GM19372 (cell line): ENCODE data around the gene MELTF.

Experiments
- ATAC-seq: cut with Tn5 transposase; IDR thresholded peaks from one replicate; pipeline ENCODE4 v1.9.1; 2021; ENCODE audit warnings: mild to moderate bottlenecking, low read depth, moderate library complexity; ENCODE audit not compliant: unreplicated experiment

The MELTF gene

DNA sequence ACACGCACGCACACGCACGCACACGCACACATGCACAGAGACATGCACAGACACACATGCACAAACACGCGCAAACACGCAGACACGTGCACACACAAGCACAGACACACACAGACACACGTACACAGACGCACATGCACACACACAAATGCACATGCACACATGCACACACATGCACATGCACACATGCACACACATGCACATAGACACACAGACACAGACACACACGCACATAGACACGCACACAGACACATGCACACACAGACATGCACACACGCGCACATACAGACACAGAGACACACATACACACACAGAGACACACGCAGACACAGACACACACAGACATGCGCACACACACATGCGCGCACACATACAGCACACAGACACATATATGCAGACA, 34.6 kb downstream of the MELTF start:
- ATAC-seq = no peak

DNA sequence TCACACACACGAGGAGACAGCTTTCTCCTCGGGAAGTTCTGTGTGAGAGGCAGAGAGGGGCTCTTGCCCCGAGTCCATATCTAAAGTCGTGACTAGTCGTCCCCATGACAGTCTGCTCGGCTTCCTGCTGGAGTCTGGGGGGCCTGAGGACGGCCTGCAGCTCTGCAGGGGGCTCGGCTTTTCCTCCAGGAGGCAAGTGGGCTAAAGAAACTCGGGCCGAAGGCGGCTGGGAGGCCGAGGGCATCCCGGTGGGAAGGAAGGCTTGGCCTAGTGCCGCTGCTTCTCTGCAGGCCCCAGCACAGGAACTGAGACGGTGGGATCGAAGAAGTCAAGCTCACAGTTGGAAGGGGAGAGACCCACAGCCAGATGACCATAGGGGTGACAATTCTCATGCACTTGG, 35.6 kb downstream of the MELTF start:
- ATAC-seq = no peak

DNA sequence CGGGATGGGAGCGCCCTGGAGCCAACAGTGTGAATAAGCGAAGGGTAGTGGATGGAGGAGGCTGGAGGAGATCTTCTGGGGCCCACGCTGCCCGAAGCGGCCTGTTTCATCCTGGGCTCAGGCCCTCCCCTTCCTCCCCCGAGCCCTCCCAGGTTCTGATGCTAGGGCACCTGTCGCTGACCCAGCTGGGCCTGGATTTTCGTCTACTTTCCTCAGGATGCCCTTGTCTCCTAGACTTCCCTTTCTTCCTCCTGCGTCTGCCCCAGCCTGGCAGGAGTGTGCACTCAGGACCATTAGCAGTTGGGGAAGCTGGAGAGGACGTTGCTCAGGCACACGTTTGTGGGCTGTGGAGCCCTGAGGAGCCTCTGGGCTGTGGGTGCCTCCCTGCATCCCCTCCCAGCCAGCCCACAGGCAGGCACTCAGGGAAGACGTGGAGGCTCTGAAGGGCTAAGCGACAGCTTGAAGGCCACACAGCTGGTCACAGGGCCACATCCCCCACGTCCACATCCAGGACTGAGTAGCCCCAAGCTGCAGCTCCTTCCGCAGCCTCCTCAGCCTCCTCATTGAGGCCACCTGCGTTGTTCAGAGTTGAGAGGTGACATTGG, 37.1 kb downstream of the MELTF start:
- ATAC-seq = no peak

DNA sequence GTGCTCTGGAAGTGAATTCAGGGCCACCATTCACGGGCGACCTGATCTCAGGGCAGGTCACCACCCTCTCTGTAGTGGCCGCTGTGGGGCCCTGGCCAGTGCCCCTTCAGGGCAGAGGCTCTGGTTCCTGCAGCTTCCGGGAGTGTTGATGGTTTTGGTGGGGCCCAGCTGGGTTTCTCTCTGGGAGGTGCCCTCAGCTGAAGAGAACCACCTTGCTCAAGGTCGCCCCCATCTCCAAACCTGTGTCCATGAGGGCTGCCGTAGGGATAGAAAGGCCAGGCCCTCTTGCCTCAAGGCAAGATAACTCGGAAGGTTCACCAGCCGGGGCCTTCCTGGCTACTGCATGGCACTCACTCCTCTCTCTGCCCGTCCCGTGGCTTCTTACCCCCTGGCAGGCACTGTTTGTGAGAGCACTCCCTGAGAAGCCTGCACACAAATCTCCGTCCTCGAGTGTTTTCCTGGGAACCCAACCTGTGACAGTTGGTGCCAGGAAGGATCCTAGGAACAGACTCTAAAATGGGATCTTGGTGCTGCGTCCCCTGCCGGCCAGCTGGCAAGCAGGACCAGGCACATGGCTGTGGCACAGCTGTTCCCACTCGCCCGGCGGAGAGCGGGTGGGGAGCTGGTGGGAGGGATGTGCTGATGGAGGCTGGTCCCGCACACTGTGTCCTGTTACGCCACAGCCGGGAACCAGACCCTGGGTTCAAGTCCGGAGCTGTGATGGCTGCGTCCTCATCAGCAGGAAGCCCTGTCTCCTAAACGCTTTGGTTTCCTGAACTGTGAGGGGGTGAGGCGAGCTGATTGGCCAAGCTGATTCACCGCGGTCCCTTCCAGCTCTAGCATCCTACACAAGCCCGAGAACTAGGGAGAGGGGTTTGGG, 37.8 kb downstream of the MELTF start:
- no peak for ATAC-seq

DNA sequence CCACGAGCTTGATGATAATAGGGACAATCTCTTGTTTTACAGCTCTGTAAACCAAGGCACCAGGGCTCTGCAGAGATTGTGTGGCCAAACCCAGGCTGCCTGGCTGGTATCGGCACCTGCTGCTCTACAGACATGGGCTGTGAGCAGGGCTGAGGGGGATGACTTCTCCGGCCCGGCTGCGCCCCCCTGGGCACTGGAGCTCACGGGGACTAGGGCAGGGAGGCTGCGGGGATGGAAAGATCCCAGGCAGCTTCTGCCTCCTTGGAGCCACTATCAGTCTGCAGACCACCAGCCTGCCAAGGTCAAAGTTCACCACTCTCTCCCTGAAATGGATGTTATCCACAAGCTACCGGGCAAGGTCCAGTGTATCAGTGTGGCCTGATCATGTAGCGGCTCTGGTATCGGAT, 39.0 kb downstream of the MELTF start:
- no peak for ATAC-seq

DNA sequence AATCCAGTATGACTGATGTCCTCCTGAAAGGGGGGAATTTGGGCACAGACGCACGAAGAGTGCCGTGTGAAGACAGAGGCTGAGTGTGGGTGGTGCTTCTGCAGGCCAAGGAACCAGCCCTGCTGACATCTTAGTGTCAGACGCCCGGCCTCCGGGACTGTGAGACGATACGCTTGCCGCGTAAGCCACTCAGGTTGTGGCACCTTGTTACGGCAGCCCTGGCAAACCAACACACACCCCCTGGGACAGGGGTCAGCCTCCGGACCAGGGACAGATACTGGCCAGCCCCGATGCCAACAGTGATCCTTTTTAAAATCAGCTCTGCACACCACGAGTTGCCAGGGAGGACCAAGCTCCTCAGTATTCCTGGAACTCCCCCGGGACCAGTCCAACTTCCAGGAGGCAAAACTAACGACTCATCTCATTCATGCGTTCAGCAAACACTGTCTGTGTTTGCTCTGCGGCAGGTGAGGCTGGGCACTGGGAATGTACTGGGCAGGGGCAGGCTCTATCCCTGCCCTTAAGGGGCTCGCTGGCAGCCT, 39.8 kb downstream of the MELTF start:
- no peak for ATAC-seq

DNA sequence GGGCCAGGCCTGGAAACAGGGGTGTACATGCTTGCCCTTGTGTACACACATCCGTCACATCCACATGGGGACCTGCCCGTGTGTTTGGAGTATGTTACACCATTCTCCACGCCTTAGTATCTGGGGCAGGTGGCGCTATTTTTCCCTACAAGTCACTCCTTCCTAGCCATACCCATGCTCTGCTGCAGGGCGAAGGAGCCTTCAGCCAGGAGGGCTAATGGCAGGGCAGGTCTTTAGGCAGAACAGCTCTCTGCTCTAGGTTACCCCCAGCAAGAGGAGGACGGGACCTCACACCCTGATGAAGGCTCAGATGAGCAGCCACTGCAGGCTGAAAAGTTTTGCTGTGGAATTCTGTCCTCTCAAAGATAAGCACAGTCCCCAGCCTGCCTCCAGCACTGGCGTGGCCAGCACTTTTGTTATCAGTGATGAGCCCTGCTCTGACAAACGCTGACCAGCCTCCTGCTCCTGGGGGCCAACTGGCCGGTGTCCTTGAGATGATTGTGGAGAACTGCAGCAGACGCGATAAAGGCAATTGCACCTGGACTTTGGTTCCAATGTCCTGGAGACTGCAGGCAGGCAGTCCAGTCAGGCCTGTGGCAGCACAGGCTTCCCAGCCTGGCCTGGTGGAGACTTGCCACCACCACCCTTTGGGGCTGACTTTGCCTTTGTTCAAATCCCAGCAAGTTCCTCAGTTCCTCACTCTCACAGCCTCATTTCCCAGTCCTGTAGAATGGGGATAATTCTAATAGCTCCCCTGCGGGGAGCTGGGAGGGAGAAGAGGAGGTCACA, 41.2 kb downstream of the MELTF start:
- ATAC-seq = no peak

DNA sequence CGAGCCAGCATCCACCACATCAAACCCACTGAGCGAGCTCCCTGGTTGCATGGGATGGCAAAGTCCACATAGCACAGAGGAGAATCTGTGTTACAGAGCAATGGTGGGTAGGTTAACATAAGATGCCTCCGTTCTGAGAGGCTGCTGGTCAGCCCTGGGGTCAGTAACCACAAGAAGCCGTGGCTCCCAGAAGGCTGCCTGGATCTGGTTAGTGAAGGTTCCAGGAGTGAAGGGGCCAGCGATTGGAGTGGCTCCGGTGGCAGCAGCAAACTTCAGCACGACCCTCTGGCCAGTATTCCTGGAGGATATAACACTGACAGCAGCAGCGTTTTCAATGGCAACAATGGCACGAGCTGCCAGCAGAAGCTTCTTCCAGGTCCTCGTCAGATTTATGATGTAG, 42.6 kb downstream of the MELTF start:
- no peak for ATAC-seq

DNA sequence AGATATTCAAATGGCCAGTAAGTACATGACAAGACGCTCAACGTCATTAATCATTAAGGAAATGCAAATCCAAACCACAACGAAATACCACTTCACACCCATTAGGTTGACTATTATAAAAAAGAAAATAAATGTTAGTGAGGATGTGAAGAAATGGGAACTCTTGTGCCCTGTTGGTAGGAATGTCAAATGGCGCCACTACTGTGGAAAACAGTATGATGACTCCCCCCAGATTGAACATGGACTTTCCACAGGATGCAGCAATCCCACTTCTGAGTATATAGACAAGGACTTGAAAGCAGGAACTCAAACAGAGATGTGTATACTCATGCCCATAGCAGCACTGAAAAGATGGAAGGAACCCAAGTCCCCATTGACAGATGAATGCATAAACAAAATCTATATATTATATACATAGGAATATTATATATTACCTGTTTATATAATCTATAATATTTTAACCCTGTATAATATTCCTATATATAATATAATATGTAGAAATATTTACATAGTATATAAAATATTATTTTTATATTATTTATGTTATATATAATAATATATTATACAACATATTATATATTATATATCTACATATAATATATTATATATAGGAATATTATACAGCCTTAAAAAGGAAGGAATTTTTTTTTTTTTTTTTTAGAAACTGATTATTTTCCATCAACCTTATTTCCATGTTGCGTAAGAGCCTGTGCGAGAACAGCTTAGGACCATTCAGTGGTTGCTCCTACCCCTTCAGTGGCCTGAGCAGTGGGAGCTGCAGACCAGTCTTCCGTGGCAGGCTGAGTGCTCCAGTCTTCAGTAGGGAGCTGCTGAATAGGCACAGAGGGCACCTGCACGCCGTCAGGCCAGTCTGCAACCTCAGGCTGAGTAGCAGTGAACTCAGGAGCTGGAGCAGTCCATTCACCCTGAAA, 43.4 kb downstream of the MELTF start:
- no peak for ATAC-seq

DNA sequence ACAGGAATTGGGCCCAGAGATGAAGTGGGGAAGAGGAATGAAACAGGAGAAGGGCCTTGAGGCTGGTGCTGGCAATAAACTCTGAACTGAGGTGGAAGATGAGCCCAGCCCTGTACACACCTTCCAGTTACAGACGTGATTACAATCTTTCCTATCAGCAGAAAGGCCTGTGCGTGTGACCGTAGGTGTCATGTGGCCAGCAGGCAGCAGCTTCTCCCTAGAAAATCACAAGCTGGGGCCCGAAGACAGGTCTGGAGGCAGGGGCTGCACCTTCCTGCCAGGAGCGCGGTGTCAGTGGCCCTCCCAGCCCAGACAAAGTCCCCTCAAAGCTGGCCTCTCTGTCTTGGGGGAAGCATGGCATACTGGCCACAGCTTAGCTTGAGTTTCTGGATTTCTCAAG, 44.3 kb downstream of the MELTF start:
- no peak for ATAC-seq

DNA sequence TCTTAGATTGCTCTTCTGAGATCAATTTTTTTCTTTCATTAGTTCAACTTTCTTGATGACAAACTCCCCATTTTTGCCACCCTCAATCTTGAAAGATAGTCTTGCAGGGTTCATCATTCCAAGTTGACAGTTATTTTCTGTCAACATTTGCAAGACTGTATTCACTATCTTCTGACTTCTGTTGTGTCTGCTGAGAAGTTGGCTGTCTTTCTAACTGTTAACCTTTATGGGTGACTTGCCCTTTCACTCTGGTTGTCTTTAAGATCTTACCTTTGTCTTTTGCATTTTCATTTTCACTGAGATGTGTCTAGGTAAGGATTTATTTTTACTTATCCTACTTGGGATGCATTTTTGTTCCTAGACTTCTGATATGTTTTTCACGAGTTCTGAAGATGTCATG, 46.4 kb downstream of the MELTF start:
- ATAC-seq = no peak

DNA sequence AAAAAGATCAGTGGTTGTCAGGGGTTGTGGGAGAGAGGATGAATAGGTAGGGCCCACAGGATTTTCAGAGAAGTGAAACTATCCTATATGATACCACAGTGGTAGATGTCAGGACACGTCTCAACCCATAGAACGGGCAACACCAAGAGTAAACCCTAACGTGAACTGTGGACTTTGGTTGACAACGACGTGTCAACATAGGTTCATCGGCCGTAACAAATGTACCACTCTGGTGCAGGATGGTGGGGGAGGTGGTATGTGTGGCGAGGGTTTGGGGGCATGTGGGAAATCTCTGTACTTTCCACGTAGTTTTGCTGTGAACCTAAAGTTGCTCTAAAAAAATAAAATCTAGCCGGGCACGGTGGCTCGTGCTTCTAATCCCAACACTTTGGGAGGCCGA, 48.0 kb downstream of the MELTF start:
- ATAC-seq = no peak

DNA sequence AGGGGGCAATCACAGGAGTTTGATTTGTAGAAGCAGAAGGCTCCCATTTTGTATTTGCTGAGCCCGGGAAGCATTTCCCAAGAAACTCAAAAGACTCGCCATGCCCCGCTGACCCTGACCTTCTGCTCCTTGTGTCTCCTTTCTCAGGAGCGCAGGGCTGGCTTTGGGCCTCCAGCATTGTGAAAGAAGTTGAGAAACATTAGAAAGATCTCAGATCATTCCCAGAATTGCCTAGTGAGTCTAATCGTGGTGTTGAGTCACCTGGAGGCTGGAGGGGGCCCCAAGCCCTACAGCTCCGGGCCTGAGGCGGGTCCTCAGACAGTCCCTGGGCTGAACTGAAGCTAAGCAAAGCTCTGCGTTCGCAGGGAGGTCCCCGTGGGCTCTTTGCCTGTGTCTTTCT, 50.1 kb downstream of the MELTF start:
- ATAC-seq = no peak

DNA sequence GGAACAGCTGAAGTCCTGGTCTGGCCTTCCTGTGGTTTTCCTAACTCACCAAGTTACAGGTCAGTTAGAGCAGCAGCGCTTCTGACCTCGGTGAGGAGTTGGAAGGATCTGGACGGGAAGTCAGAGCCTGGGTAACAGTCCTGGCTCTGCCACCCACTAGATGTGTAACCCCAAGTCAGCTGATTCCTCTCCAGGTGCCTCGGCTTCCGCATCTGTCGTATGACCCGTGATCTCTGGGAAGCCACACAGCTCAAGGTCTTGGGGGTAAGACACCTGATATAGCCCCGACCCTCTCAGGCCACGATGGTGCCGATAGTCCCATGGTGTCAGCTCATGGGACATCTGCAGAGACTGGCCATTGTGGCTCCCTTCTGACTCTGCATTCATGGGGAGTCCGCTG, 52.7 kb downstream of the MELTF start:
- no peak for ATAC-seq

DNA sequence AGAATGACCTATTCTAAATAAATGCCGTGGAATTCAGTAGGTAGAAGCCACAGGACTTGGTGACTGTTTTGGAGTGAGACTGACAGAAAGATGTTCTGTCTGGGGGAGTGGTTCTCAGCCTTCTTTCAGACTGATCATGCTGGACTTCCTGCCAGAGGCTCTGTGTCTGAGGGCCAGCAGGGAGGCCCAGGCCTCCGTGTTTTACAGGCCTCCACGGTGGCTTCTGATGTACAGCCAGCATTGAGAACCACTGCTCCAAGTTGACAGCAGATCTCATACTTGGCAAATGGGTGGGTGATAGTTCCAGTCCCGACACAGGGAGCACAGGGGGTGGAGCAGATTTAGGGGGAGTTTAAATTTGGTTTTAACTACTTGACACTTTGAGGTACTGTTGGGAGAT, 54.3 kb downstream of the MELTF start:
- ATAC-seq = no peak

DNA sequence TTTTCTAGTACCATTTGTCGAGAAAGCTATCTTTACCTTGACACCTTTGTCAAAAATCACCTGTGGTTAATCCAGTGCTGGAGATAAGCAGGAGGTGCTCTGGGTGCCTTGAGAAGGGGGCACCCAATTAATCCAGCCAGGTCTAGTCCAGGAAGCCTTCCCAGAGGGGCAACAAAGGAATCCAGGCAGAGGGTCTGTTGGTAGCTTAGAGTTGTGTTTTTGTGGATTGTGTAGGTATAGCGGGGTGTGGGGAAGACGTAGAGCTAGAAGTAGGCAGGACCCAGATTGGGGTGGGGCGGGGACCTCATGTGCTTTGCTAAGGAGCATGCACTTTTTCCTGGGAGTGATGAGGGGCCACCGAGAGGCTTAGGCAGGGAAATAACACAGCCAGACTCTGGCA, 55.0 kb downstream of the MELTF start:
- ATAC-seq = no peak

DNA sequence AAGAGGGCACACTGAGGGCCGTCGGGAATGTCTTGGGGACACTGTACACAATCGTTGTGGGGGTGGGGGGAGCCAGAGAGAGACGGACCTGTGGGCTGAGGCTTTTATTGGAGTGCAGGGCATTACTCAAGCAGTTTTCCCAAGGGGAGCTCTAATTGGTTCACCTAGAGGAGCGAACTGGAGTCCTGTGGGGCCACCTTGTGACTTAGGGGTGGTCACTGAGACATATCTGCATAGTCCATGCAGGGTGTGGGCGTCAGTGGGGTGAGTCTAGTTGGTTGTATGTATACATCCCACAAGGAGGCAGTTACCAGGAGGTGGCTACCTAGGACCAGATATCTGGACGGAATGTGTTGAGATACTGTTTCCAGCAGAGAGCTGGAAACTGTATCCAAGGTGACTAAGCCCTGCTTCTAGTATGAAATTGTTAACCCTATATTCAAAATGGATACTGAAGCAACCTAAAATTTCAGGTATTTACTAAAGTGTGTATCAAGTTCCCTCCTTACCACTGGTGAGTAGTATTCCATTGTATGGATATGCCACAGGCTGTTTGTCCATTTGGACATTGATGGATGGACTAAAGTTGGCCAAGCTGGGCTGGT, 58.4 kb downstream of the MELTF start:
- ATAC-seq = no peak

DNA sequence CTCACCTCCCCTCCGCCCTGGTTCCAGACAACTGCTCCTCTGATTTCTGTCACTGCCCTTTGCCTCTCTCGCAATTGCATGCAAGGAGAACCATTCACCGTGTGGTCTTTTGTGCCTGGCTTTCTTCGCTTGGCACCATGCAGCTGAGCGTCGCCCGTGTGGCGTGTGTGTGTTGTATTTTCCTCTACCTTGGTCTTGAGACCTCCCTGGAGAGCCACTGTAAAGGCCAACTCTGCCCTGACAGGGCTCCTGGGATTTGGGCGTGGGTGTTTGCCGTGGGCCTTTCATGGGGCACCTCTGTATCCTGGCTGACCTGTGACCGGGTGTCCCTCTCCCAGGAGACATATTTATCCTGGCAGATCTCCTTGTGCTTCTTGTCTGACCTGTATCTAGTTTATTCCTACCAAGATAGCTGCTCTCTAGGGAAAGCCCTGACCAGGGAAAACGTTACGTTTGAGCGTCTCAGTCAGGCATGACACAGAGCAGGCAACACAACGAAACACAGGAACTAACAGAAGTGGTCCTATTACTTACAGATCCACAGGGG, 59.0 kb downstream of the MELTF start:
- ATAC-seq = no peak
